Measurements from ENCODE around the gene TPRG1L.
"Not testable (repeated sequence)": the region's sequence is repeated elsewhere in the genome, so short reads cannot be mapped to it uniquely, and the experiment has no call there.

The TPRG1L gene

DNA sequence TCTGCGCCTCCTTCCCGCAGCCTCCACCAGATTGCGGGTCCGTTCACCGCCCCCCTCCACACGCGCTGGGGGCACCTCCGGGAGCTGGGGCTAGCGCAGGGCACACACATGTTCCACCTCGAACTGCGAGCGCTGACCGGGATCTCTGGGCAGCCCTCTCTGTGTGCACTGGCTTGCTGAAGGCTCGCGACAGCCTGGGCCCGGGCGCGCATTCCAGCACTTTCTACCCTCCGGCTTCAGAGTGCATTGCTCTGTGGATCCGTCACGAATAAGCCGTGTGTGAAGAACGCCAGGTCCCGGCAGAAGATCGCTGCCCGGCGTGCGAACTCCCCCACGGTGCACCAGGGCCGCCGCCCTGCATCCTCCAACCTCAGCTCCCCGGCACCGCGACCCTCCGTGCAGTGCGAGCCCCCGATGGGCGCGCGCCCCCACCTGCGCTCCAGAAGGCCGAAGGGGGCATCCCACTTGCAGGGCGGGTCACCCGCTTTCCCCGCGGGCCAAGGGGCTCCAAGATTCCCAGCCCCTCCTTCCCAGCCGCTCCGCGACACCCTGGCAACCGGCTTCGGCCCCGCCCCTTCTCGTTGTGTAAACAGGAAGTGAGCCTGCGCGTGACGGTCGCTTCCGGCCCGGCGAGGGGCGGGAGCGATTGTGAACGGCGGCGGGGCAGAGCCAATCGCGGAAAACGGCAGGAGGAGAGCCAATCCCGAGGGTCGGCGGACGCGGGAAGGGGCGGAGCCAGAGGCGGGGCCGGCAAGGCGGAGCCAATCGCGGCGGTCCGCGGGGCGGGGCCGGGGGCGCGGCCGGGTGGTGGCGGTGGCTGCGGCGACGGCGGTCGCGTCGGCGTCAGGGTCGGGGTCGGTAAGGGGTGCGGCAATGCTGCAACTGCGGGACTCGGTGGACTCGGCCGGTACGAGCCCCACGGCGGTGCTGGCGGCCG, at the start of gene TPRG1L:
TSS of gene TPRG1L (plus strand) at position 816 of the 937 bp plus-strand sequence. CDS start at position 874, 58 bp downstream.
- DNase-seq (ENCODE audit: low spot score) = peak; percentile 100

DNA sequence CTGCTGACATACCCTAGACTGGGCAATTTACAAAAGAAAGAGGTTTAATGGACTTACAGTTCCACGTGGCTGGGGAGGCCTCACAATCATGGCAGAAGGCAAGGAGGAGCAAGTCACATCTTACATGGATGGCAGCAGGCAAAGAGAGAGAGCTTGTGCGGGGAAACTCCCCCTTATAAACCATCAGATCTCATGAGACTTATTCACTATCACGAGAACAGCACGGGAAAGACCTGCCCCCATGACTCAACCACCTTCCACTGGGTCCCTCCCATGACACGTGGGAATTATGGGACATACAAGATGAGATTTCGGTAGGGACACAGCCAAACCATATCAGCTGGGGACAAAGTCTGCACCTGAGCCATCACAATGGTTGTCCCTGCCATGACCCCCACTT, 49.3 kb upstream of the TPRG1L start:
- DNase-seq (ENCODE audit: low spot score) = not testable (repeated sequence)

- DNase-seq (ENCODE audit: low spot score) = no peak
Measured at GRCh38 chr1:3575993-3576392, 48.8 kb upstream of the TPRG1L start.

DNA sequence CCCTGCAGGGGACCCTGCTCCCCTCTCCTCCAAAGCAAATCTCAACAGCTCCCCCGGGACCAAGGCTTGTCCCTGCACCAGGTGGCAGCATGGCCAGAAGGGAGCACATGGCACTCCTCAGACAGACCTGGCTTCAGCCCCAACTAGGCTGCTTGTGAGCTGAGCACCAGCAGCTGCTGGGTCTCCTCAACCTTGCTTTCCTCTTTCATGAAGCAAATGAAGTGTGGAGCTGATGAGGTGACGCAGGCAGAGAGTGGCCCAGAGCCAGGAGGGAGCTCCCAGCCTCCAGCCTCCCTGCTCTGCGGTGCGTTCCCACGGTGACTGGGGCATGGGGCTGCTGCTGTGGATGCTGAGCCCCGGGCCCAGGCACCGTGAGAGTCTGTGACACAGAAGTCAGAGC, 47.5 kb upstream of the TPRG1L start:
- no peak for DNase-seq (ENCODE audit: low spot score)

DNA sequence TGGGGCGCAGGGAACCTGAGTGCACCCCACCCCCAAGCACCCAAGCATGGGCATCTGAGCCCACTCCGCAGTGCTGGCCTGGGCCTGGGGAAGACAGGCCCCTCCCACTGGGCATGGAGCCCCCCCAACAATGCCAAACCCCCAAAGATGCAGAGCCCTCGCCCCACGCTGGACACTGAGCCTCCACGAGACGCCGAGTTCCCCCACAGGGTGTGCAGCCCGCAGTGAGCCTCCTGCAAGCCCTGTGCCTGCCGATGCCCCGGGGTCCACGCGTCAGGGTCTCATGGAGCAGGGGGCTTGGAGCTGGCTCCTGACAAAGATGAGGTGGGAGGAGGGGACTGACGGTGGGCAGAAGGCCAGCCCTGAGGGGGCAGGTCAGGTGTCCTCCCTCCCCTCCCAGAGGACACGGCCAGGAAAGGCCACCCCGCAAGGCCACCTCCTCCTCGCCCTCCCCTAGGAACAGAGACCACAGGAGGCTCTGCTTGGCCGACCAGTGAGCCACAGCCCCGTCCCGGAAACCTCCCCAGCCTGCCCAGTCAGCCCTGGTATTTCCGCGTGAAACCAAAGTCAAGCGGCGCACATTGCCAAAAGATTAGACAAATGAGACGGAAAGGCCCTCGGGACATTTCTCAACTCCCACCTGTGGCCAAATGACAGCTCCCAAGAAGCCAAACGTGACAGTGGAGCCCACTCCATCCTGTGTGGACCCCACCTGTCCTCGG, 46.9 kb upstream of the TPRG1L start:
- DNase-seq (ENCODE audit: low spot score) = no peak

GRCh38 chr1:3578433-3578805, 46.4 kb upstream of the TPRG1L start:
- no peak for DNase-seq (ENCODE audit: low spot score)

DNA sequence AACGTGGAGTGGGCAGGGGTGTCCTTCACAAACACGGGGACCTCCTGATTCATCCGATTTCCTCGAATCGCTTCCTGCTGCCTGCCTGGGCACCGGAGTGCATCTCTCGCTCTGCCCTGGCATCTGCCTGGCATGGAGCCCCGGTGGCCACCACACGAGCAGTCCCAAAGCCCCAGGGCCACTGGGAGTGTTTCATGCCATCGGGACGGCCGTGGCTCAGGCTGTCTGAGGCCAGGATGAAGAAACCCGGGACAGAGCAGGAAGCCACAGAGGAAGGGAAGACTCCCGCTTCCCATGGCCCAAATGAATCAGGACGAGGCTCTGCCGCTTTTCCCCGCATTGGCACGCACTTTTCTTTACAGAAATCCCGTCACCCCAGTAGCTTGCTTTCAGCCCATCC, 45.9 kb upstream of the TPRG1L start:
- no peak for DNase-seq (ENCODE audit: low spot score)

- no peak for DNase-seq (ENCODE audit: low spot score)
Measured at GRCh38 chr1:3579626-3580025, 45.2 kb upstream of the TPRG1L start.

- DNase-seq (ENCODE audit: low spot score) = no peak
Measured at GRCh38 chr1:3580231-3580630, 44.6 kb upstream of the TPRG1L start.

- no peak for DNase-seq (ENCODE audit: low spot score)
Measured at GRCh38 chr1:3581296-3582036, 43.3 kb upstream of the TPRG1L start.

GRCh38 chr1:3583751-3584150, 41.1 kb upstream of the TPRG1L start:
- not testable (repeated sequence) for DNase-seq (ENCODE audit: low spot score)

GRCh38 chr1:3584915-3585314, 39.9 kb upstream of the TPRG1L start:
- no peak for DNase-seq (ENCODE audit: low spot score)

- DNase-seq (ENCODE audit: low spot score) = not testable (repeated sequence)
Measured at GRCh38 chr1:3585353-3585868, 39.4 kb upstream of the TPRG1L start.

DNA sequence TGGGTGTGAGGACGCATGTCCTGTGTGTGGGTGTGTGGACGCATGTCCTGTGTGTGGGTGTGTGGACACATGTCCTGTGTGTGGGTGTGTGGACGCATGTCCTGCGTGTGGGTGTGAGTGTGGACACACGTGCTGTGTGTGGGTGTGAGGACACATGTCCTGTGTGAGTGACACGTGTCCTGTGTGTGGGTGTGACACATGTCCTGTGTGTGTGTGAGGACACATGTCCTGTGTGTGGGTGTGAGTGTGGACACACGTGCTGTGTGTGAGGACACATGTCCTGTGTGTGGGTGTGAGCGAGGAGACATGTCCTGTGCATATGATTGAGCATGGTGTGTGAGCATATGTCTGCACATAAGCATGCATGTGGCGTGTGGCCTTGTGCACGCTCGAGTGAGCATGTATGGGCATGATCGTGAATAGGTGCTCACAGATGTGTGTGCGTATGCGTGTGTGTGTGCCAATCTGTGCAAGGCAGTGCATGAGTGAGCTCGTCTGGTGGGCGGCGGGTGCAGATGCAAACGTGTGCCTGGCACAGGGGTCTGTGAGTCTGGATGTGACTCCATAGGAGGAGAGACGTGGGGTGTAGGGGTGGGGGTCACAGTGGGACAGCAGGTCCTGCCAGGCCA, 38.8 kb upstream of the TPRG1L start:
- DNase-seq (ENCODE audit: low spot score) = no peak

GRCh38 chr1:3586986-3587759, 37.6 kb upstream of the TPRG1L start:
- DNase-seq (ENCODE audit: low spot score) = no peak

DNA sequence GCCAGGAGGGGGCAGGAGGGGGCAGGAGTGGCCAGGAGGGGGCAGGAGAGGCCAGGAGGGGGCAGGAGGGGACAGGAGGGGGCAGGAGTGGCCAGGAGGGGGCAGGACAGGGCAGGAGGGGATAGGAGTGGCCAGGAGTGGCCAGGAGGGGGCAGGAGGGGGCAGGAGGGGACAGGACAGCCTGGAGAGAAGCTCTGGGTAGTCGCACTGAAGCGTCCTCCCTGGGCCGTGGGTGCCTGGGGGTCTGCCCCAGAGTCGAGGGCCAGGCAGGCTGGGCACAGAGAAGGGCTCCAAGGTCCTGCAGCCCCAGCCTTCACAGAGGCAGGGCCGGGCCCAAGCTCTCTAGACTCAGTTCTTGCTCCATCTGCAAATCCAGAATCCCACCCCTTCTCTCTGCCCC, 36.4 kb upstream of the TPRG1L start:
- DNase-seq (ENCODE audit: low spot score) = no peak

DNA sequence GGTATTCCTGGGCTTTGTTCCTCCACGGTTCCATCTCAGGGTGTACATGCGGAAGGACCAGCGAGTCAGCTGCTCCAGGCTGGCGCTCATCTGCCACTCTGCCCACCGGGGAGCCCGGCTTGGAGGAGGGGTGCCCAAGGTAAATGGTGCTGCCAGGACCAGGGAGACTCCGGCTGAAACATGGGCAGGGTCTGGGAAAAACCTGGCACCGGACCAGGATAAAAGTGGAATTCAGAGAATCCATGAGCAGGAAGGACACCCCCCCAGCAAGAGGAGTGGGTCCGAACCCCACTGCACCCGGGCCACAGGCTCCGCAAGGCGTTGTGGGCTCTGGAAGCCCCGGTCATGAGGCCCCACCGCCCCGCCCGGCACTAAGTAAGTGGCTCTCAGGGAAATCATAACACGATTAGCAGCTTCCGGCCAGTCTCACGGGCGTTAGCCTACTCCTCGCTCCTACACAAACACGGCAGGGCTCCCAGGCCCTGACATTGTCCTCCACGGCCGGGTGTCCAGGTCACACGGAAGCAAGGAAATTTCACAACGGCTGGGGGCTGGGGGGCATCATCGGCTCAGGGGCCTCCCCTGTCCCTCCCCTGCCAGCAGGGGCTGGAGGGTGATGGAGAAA, 34.6 kb upstream of the TPRG1L start:
- no peak for DNase-seq (ENCODE audit: low spot score)

GRCh38 chr1:3590951-3591865, 33.6 kb upstream of the TPRG1L start:
- DNase-seq (ENCODE audit: low spot score) = no peak

DNA sequence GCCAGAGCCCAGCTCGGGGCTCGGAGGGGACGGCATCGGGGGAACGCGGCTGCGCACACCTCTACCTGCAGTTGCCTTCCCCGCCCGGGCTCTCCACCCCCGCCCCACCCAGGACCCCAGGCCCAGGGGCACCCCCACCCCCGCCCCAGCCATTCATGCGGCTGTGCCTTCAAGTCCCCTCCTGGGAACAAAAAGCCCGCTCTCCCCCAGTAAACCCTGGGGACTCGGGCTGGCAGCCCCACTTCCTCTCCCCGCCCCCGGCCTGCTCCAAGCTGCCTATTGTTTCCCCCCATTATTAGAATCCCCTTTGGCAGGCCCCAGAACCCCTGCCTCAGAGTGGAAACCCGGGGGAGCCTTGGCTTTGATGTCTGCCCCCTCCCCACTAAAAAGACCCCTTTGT, 31.5 kb upstream of the TPRG1L start:
- no peak for DNase-seq (ENCODE audit: low spot score)
